SK-N-MC (cell line): ENCODE measurements around the gene COASY.

ENCODE experiments used
- EZH2 ChIP-seq: fragments of 200-600 bp; sonication (generic); IDR thresholded peaks from one replicate; pipeline ENCODE4 v1.6.1; 2017; ENCODE audit warnings: antibody characterized with exemption
- POLR2AphosphoS5 ChIP-seq: IDR thresholded peaks from 2 replicates; pipeline ENCODE4 v1.6.1; 2012; ENCODE audit warnings: mild to moderate bottlenecking, low read depth, low read length, borderline replicate concordance

GRCh38 chr17:42607769-42608168 lies 45.8 kb downstream of the COASY start:
- TF ChIP-seq EZH2 (no peak), POLR2AphosphoS5 (no peak)
